Measurements from ENCODE around the gene HSFX4.
A peak's percentile ranks its signal among the peaks of the same experiment; 100 is the strongest.
"Not testable (repeated sequence)": the region's sequence is repeated elsewhere in the genome, so short reads cannot be mapped to it uniquely, and the experiment has no call there.

HSFX4 gene

GRCh38 chrX:149938427-149938880 is 9.1 kb downstream of the HSFX4 start, which contains the start of gene EOLA2:
Gene EOLA2 (minus strand): TSS chrX:149938491. CDS start chrX:149933874, 4,617 bp downstream.
- peak; percentile 95 for DNase-seq

GRCh38 chrX:149938881-149939654 is 9.7 kb downstream of the HSFX4 start:
- peak; percentile 91 for DNase-seq

- DNase-seq: no peak
Observed at GRCh38 chrX:149939655-149939904, 10.2 kb downstream of the HSFX4 start.

GRCh38 chrX:149939905-149940673 is 10.7 kb downstream of the HSFX4 start:
- DNase-seq: peak; percentile 95

GRCh38 chrX:149940674-149941024 is 11.3 kb downstream of the HSFX4 start:
- not testable (repeated sequence) for DNase-seq

- not testable (repeated sequence) for DNase-seq
Observed at GRCh38 chrX:149945087-149945670, 15.8 kb downstream of the HSFX4 start.

GRCh38 chrX:149945820-149946219 is 16.4 kb downstream of the HSFX4 start:
- DNase-seq: not testable (repeated sequence)

GRCh38 chrX:149946932-149947331 is 17.6 kb downstream of the HSFX4 start:
- DNase-seq: not testable (repeated sequence)

- DNase-seq: no peak
Observed at GRCh38 chrX:149948016-149948415, 18.6 kb downstream of the HSFX4 start.

- no peak for DNase-seq
Observed at GRCh38 chrX:149949743-149950436, 20.5 kb downstream of the HSFX4 start.

- DNase-seq: no peak
Observed at GRCh38 chrX:149950681-149951080, 21.3 kb downstream of the HSFX4 start.

- DNase-seq: no peak
Observed at GRCh38 chrX:149961572-149961971, 32.2 kb downstream of the HSFX4 start.

GRCh38 chrX:149962010-149962409 is 32.6 kb downstream of the HSFX4 start:
- DNase-seq: no peak

GRCh38 chrX:149962859-149963757 is 33.7 kb downstream of the HSFX4 start:
- DNase-seq: peak; percentile 50

GRCh38 chrX:149979126-149979644 is 49.8 kb downstream of the HSFX4 start:
- no peak for DNase-seq
